Urinary bladder (tissue), 4 donors: Measurements from ENCODE around the gene ROR1. TPM values are rescaled to one million over a fixed set of nuclear protein-coding genes. Genes with fewer than 3 reads are reported as not detected.
"Not testable (repeated sequence)": the region's sequence is repeated elsewhere in the genome, so short reads cannot be mapped to it uniquely, and the experiment has no call there.

ENCODE experiments used
- DNase-seq: peaks from one replicate; pipeline ENCODE4 v3.0.0-alpha.2; 2015; ENCODE audit errors: extremely low spot score
- H3K27ac ChIP-seq: one replicate; pipeline ENCODE4 v1.5.1; 2013; ENCODE audit warnings: low read depth, mild to moderate bottlenecking, moderate library complexity
- H3K36me3 ChIP-seq: one replicate; pipeline ENCODE4 v1.6.1; 2013; ENCODE audit warnings: mild to moderate bottlenecking, moderate library complexity; ENCODE audit not compliant: insufficient read depth
- H3K4me1 ChIP-seq: one replicate; pipeline ENCODE4 v1.6.1; 2013; ENCODE audit warnings: mild to moderate bottlenecking, moderate library complexity; ENCODE audit not compliant: insufficient read depth
- H3K4me3 ChIP-seq: one replicate; pipeline ENCODE4 v1.5.1; 2013; ENCODE audit warnings: low read depth, low read length
- WGBS: extraction: QIAGEN DNeasy Blood & Tissue Kit; methylation state at CpG from one replicate; pipeline ENCODE4 v1.1.7; 2013; 5-methylcytosine and 5-hydroxymethylcytosine counted together
- polyA plus RNA-seq: library from polyadenylated mRNA; stranded (reverse); fragments of 200-250 nt; gene quantifications from one replicate; pipeline ENCODE4 v1.2.3, GENCODE V29; 2013
- total RNA-seq: library from RNA; depleted of rRNA; stranded (reverse); fragments of >200 nt; gene quantifications from one replicate; pipeline ENCODE4 v1.2.3, GENCODE V29; 2014
- donor health status: healthy with polysubstance abuse.
- donor health status: healthy.

Gene ROR1
- total and polyA plus RNA-seq, 2 donors: 5.9 to 33.2 TPM

GRCh38 chr1:63813829-63814277 lies 40.0 kb downstream of the ROR1 start:
- WGBS: 30% methylated on average over 3 of the region's 3 CpGs
- no peak for DNase-seq
- H3K36me3 ChIP-seq: no peaks in the 10 kb centered on the region
- H3K4me1 ChIP-seq: no peaks in the 10 kb centered on the region
- no peak overlapping the region for H3K4me3 ChIP-seq
- H3K27ac ChIP-seq: no peak overlapping the region

GRCh38 chr1:63816217-63816815 lies 42.5 kb downstream of the ROR1 start:
- 97% methylated on average over 5 of the region's 5 CpGs for WGBS
- H3K4me3 ChIP-seq, DNase-seq, H3K4me1 ChIP-seq, H3K27ac ChIP-seq, H3K36me3 ChIP-seq: not testable (repeated sequence)

GRCh38 chr1:63817152-63817667 lies 43.4 kb downstream of the ROR1 start:
- 27% methylated on average over 5 of the region's 5 CpGs for WGBS
- H3K4me1 ChIP-seq: no peaks in the 10 kb centered on the region
- peak; percentile 46 for DNase-seq
- H3K4me3 ChIP-seq: no peak overlapping the region
- no peaks in the 10 kb centered on the region for H3K36me3 ChIP-seq
- H3K27ac ChIP-seq: no peak overlapping the region

- Histone ChIP-seq H3K36me3 (no peaks in the 10 kb centered on the region), H3K4me3 (no peak overlapping the region), H3K4me1 (no peaks in the 10 kb centered on the region), H3K27ac (no peak overlapping the region)
- DNase-seq: no peak
- 76% methylated on average over 6 of the region's 6 CpGs for WGBS
Observed at GRCh38 chr1:63817700-63818099, 43.9 kb downstream of the ROR1 start.

- Histone ChIP-seq H3K27ac (no peak overlapping the region), H3K4me1 (no peaks in the 10 kb centered on the region), H3K4me3 (no peak overlapping the region), H3K36me3 (no peaks in the 10 kb centered on the region)
- 94% methylated on average over 1 of the region's 1 CpG for WGBS
- no peak for DNase-seq
Observed at GRCh38 chr1:63818567-63819325, 44.9 kb downstream of the ROR1 start.

- DNase-seq: no peak
- H3K27ac ChIP-seq: no peak overlapping the region
- H3K4me3 ChIP-seq: no peak overlapping the region
- 98% methylated on average over 2 of the region's 2 CpGs for WGBS
- no peaks in the 10 kb centered on the region for H3K36me3 ChIP-seq
- no peaks in the 10 kb centered on the region for H3K4me1 ChIP-seq
Observed at GRCh38 chr1:63819795-63820194, 46.0 kb downstream of the ROR1 start.

- 47% methylated on average over 8 of the region's 8 CpGs for WGBS
Observed at GRCh38 chr1:63821091-63822005, 47.5 kb downstream of the ROR1 start.

GRCh38 chr1:63822540-63822939 lies 48.7 kb downstream of the ROR1 start:
- no peak overlapping the region for H3K27ac ChIP-seq
- DNase-seq: no peak
- H3K4me3 ChIP-seq: no peak overlapping the region
- no peaks in the 10 kb centered on the region for H3K36me3 ChIP-seq
- H3K4me1 ChIP-seq: no peaks in the 10 kb centered on the region

More at GRCh38 chr1:63821091-63822005, 47.5 kb downstream of the ROR1 start:
- H3K27ac ChIP-seq: no peak overlapping the region
- no peak for DNase-seq
- no peak overlapping the region for H3K4me3 ChIP-seq
- no peaks in the 10 kb centered on the region for H3K4me1 ChIP-seq
- no peaks in the 10 kb centered on the region for H3K36me3 ChIP-seq

- 61% methylated on average over 1 of the region's 1 CpG for WGBS
- no peak overlapping the region for H3K4me3 ChIP-seq
- no peaks in the 10 kb centered on the region for H3K4me1 ChIP-seq
- H3K27ac ChIP-seq: no peak overlapping the region
- no peaks in the 10 kb centered on the region for H3K36me3 ChIP-seq
- no peak for DNase-seq
Observed at GRCh38 chr1:63824451-63824850, 50.6 kb downstream of the ROR1 start.

- Histone ChIP-seq H3K4me3 (no peak overlapping the region), H3K27ac (no peak overlapping the region), H3K4me1 (no peaks in the 10 kb centered on the region), H3K36me3 (no peaks in the 10 kb centered on the region)
- DNase-seq: no peak
- WGBS: 98% methylated on average over 1 of the region's 1 CpG
Observed at GRCh38 chr1:63825111-63825510, 51.3 kb downstream of the ROR1 start.

GRCh38 chr1:63826246-63826861 lies 52.5 kb downstream of the ROR1 start:
- H3K4me1 ChIP-seq, H3K27ac ChIP-seq, H3K36me3 ChIP-seq, H3K4me3 ChIP-seq, DNase-seq: not testable (repeated sequence)

GRCh38 chr1:63827411-63828321 lies 53.8 kb downstream of the ROR1 start:
- Histone ChIP-seq H3K27ac (no peak overlapping the region), H3K4me1 (no peaks in the 10 kb centered on the region), H3K4me3 (no peak overlapping the region), H3K36me3 (no peaks in the 10 kb centered on the region)
- DNase-seq: no peak
- WGBS: 58% methylated on average over 5 of the region's 5 CpGs
